ENCODE measurements around the gene KIF2A. TPM values are rescaled to one million over a fixed set of nuclear protein-coding genes. Genes with fewer than 3 reads are reported as not detected.

Gene KIF2A
- total and polyA plus RNA-seq, 10 donors = 4.3 to 66.7 (median 44.3) TPM

- H3K4me3 ChIP-seq = peak overlapping the region; percentile 78 to 99 (median 95)
- peak; percentile 94 for DNase-seq
- peaks cover 15 to 56% (median 46%) of the 10 kb centered on the region in 6 donors for H3K4me1 ChIP-seq
- H3K27me3 ChIP-seq (replicated peaks in 1 of 7) = no peaks in the 10 kb centered on the region
- peak in 1 of 3 donors; percentile 66 for TF ChIP-seq POLR2AphosphoS5 (IDR thresholded peaks at IDR 0.05)
- no peak for TF ChIP-seq CTCF (IDR thresholded peaks at IDR 0.05 in 8 of 11, conservative IDR thresholded peaks at IDR 0.05 in 3 of 11)
- no peak for TF ChIP-seq POLR2A (IDR thresholded peaks at IDR 0.05)
- no peaks in the 10 kb centered on the region for H3K9me3 ChIP-seq
- 0 to 2% (median 1%) methylated on average over 24 to 67 of the region's 67 CpGs for WGBS, 5 donors
- no peaks in the 10 kb centered on the region for H3K36me3 ChIP-seq
- intact Hi-C loops (cut with DNase I; ENCODE audit: low total_unique reads) = loop anchor here (10.0 kb wide), 1 partner anchor 98 kb away; the partner anchor contains the start of gene DIMT1
- H3K27ac ChIP-seq = peak overlapping the region; percentile 87 to 98 (median 94)
Measured at GRCh38 chr5:62306323-62306895, 403 bp downstream of the KIF2A start.

- H3K36me3 ChIP-seq = no peaks in the 10 kb centered on the region
- peaks cover 15 to 63% (median 53%) of the 10 kb centered on the region in 6 donors for H3K4me1 ChIP-seq
- intact Hi-C loops (cut with DNase I; ENCODE audit: low total_unique reads) = loop anchor here (10.0 kb wide), 1 partner anchor 98 kb away; the partner anchor contains the start of gene DIMT1
- H3K27me3 ChIP-seq (replicated peaks in 1 of 7) = no peaks in the 10 kb centered on the region
- WGBS, 5 donors = 1 to 2% (median 1%) methylated on average over 31 to 33 of the region's 33 CpGs
- H3K27ac ChIP-seq = peak overlapping the region; percentile 87 to 98 (median 94)
- TF ChIP-seq CTCF (IDR thresholded peaks at IDR 0.05 in 8 of 11, conservative IDR thresholded peaks at IDR 0.05 in 3 of 11) = no peak
- TF ChIP-seq POLR2AphosphoS5 (IDR thresholded peaks at IDR 0.05) = peak in 1 of 3 donors; percentile 13
- peak overlapping the region; percentile 78 to 99 (median 95) for H3K4me3 ChIP-seq
- peak; percentile 82 for DNase-seq
- H3K9me3 ChIP-seq = no peaks in the 10 kb centered on the region
Measured at GRCh38 chr5:62306896-62307689, 1.1 kb downstream of the KIF2A start.

- no peak for DNase-seq
- 62 to 76% (median 69%) methylated on average over 6 of the region's 6 CpGs for WGBS, 5 donors
- H3K4me1 ChIP-seq = peaks cover 15 to 77% (median 63%) of the 10 kb centered on the region in 6 donors
- no peak for TF ChIP-seq CTCF (IDR thresholded peaks at IDR 0.05 in 8 of 11, conservative IDR thresholded peaks at IDR 0.05 in 3 of 11)
- no peak for TF ChIP-seq POLR2AphosphoS5 (IDR thresholded peaks at IDR 0.05)
- TF ChIP-seq POLR2A (IDR thresholded peaks at IDR 0.05) = no peak
- peak overlapping the region in 1 of 8 donors; percentile 96 for H3K27ac ChIP-seq
- H3K4me3 ChIP-seq = peak overlapping the region in 1 of 8 donors; percentile 99
- no peaks in the 10 kb centered on the region for H3K9me3 ChIP-seq
- intact Hi-C loops (cut with DNase I; ENCODE audit: low total_unique reads) = loop anchor here (10.0 kb wide), 1 partner anchor 96 kb away; the partner anchor contains the start of gene DIMT1
- no peaks in the 10 kb centered on the region for H3K36me3 ChIP-seq
- H3K27me3 ChIP-seq (replicated peaks in 1 of 7) = no peaks in the 10 kb centered on the region
Measured at GRCh38 chr5:62308439-62308838, 2.4 kb downstream of the KIF2A start.

- H3K36me3 ChIP-seq = no peaks in the 10 kb centered on the region
- H3K9me3 ChIP-seq = no peaks in the 10 kb centered on the region
- H3K4me1 ChIP-seq = peaks cover 15 to 83% (median 65%) of the 10 kb centered on the region in 6 donors
- TF ChIP-seq CTCF (IDR thresholded peaks at IDR 0.05 in 8 of 11, conservative IDR thresholded peaks at IDR 0.05 in 3 of 11) (no peak), POLR2A (IDR thresholded peaks at IDR 0.05) (no peak), POLR2AphosphoS5 (IDR thresholded peaks at IDR 0.05) (no peak)
- H3K27ac ChIP-seq = no peak overlapping the region
- H3K27me3 ChIP-seq (replicated peaks in 1 of 7) = no peaks in the 10 kb centered on the region
- WGBS, 5 donors = 65 to 83% (median 76%) methylated on average over 4 of the region's 4 CpGs
- DNase-seq = no peak
- no peak overlapping the region for H3K4me3 ChIP-seq
- intact Hi-C loops (cut with DNase I; ENCODE audit: low total_unique reads) = loop anchor here (10.0 kb wide), 1 partner anchor 96 kb away; the partner anchor contains the start of gene DIMT1
Measured at GRCh38 chr5:62309107-62309506, 3.1 kb downstream of the KIF2A start.
